Transverse colon (tissue), 4 donors: ENCODE measurements around the gene TCHP. TPM values are rescaled to one million over a fixed set of nuclear protein-coding genes. Genes with fewer than 3 reads are reported as not detected.

Experiments used
- DNase-seq: peaks from one replicate; pipeline ENCODE4 v3.0.0-alpha.2; 2019
- H3K27ac ChIP-seq, 4 donors: fragments of 200-600 bp; sonication (generic); 2 replicates each; pipeline ENCODE4 v1.5.1; 2016 to 2018; ENCODE audit warnings: inconsistent platforms in 4 of 4
- H3K27me3 ChIP-seq: fragments of 200-600 bp; sonication (generic); 2 replicates; pipeline ENCODE4 v1.5.1; 2017; ENCODE audit warnings: inconsistent platforms
- H3K36me3 ChIP-seq, 4 donors: fragments of 200-600 bp; sonication (generic); 2 replicates each; pipeline ENCODE4 v1.5.1; 2017 to 2019; ENCODE audit warnings: inconsistent platforms in 4 of 4
- H3K4me1 ChIP-seq, 4 donors: fragments of 200-600 bp; sonication (generic); 2 replicates each; pipeline ENCODE4 v1.5.1; 2017 to 2020; ENCODE audit warnings: inconsistent platforms in 4 of 4
- H3K4me3 ChIP-seq, 4 donors: fragments of 200-600 bp; sonication (generic); 1 replicate in 1 of 4; 2 replicates in 3 of 4; pipeline versions ENCODE4 v1.5.1 to v1.6.1; 2017 to 2019; ENCODE audit warnings: inconsistent platforms in 4 of 4
- H3K9me3 ChIP-seq, 2 donors: fragments of 200-600 bp; sonication (generic); 2 replicates each; pipeline ENCODE4 v1.5.1; 2017 to 2019; ENCODE audit warnings: inconsistent platforms in 2 of 2
- EP300 ChIP-seq: sonication (generic); formaldehyde crosslinking; IDR thresholded peaks from one replicate; pipeline ENCODE4 v1.6.1; 2017; ENCODE audit warnings: antibody characterized with exemption, low read depth
- POLR2A ChIP-seq: fragments of 450-650 bp; IDR thresholded peaks from one replicate; pipeline ENCODE4 v1.6.1; 2016; ENCODE audit warnings: antibody characterized with exemption, mild to moderate bottlenecking, moderate library complexity
- POLR2AphosphoS5 ChIP-seq, 3 donors: sonication (generic); formaldehyde crosslinking; IDR thresholded peaks; one replicate each; pipeline ENCODE4 v1.6.1; 2016; ENCODE audit warnings: antibody characterized with exemption in 3 of 3
- WGBS, 2 donors: methylation state at CpG; one replicate each; pipeline ENCODE4 v1.1.5; 2018; ENCODE audit warnings: low coverage in 1 of 2; 5-methylcytosine and 5-hydroxymethylcytosine counted together
- in situ Hi-C, 4 donors: fragments of 200-750 bp; cut with MboI; loops; one replicate each; pipeline versions ENCODE4 v1.15.0 to v1.15.1; 2017; ENCODE audit warnings: low sequenced_read_pairs in 3 of 4, low pct_ligation_motif_present in 1 of 4, low pct_unique_long_range_greater_than_20kb in 1 of 4
- intact Hi-C: fragments of 100-400 bp; cut with DNase I; formaldehyde crosslinking; loops from one replicate; pipeline ENCODE4 v1.15.1; 2023; ENCODE audit warnings: low total_unique reads
- total RNA-seq, 4 donors: library from RNA; depleted of rRNA; stranded (reverse); fragments of >200 nt; gene quantifications; one replicate each; pipeline ENCODE4 v1.1.0, GENCODE V29; 2016
- TF ChIP-seq, protein P1 (sequence below), 5 experiments: fragments of 200-600 bp in 3 of 5; fragments of 450-650 bp in 2 of 5; sonication (generic) in 3 of 5; IDR thresholded peaks; 1 replicate in 2 of 5; 2 replicates in 3 of 5; pipeline ENCODE4 v1.5.1; 2016 to 2017; ENCODE audit warnings: antibody characterized with exemption in 5 of 5, inconsistent platforms in 3 of 5, mild to moderate bottlenecking in 2 of 5, moderate library complexity in 1 of 5

TCHP gene
- total RNA-seq, 4 donors from 2014 or later, result 27.5 to 54.7 (median 30.7) TPM

DNA sequence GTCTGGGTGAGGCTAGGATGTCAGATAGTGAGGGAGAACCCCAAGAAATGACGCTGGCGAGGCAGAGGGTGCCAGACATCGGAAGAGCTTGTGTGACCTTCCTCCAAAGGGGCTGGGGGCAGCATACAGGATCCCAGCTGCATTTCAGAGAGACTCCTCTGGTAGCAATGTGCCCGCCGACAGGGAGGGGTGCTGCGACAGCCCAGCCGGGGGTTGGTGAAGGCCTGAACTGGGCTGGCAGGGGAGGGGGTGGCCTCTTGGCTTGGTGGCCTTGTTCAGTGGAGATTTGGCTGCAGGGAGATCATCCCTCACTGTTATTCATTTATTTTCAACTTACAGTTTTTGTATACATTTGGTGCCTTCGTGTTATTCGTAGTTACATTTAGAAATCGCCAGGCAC lies 5.2 kb downstream of the TCHP start:
- TF ChIP-seq, protein P1, sequence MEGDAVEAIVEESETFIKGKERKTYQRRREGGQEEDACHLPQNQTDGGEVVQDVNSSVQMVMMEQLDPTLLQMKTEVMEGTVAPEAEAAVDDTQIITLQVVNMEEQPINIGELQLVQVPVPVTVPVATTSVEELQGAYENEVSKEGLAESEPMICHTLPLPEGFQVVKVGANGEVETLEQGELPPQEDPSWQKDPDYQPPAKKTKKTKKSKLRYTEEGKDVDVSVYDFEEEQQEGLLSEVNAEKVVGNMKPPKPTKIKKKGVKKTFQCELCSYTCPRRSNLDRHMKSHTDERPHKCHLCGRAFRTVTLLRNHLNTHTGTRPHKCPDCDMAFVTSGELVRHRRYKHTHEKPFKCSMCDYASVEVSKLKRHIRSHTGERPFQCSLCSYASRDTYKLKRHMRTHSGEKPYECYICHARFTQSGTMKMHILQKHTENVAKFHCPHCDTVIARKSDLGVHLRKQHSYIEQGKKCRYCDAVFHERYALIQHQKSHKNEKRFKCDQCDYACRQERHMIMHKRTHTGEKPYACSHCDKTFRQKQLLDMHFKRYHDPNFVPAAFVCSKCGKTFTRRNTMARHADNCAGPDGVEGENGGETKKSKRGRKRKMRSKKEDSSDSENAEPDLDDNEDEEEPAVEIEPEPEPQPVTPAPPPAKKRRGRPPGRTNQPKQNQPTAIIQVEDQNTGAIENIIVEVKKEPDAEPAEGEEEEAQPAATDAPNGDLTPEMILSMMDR (IDR thresholded peaks at IDR 0.05), result no peak
- TF ChIP-seq POLR2AphosphoS5 (IDR thresholded peaks at IDR 0.05) (no peak), EP300 (no peak), POLR2A (no peak)
- in situ Hi-C loops (no loop called here), intact Hi-C loops (no loop called here)
- Histone ChIP-seq H3K4me1 (peaks cover 4 to 15% (median 12%) of the 10 kb centered on the region in 4 donors), H3K27me3 (no peaks in the 10 kb centered on the region), H3K27ac (no peak overlapping the region), H3K4me3 (no peak overlapping the region), H3K36me3 (peaks cover 0 to 43% (median 18%) of the 10 kb centered on the region in 4 donors), H3K9me3 (no peaks in the 10 kb centered on the region)
- WGBS, 2 donors, result 90 to 97% methylated on average over 9 to 10 of the region's 10 CpGs
- DNase-seq, result no peak

DNA sequence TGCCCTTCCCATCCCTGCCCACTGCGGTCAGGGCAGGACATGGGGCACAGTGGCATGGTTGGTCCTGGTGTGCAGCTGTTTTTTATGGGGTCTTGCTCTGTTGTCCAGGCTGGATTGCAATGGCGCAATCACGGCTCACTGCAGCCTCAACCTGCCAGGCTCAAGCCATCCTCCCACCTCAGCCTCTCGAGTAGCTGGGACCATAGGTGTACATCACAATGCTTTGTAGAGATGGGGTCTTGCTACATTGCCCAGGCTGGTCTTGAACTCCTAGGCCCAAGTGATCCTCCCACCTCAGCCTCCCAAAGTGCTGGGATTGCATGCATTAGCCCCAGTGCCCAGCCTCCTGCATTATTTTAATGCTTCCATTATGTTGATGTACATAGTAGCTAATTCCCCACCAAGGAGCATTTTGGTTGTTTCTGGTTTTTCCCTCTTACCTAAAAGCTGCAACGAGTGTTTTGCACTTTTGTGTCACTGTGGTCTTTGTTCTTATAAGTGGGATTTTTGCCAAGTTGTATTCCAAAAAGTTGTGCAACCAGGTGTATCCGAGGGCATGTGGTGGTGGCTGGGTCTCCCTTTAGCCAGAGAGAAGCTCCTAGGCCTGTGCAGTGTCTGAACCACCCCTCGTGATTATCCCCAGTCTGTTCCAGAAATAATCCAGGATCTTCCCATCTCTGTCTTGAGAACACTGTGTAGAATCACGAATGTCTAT lies 10.3 kb downstream of the TCHP start:
- Histone ChIP-seq H3K27me3 (no peaks in the 10 kb centered on the region), H3K27ac (no peak overlapping the region), H3K9me3 (no peaks in the 10 kb centered on the region), H3K36me3 (peaks cover 0 to 35% (median 16%) of the 10 kb centered on the region in 4 donors), H3K4me1 (no peaks in the 10 kb centered on the region), H3K4me3 (no peak overlapping the region)
- intact Hi-C loops (no loop called here), in situ Hi-C loops (no loop called here)
- TF ChIP-seq, protein P1 (IDR thresholded peaks at IDR 0.05), result no peak
- TF ChIP-seq POLR2AphosphoS5 (IDR thresholded peaks at IDR 0.05) (no peak), EP300 (no peak), POLR2A (no peak)
- WGBS, 2 donors, result 82 to 88% methylated on average over 3 to 8 of the region's 8 CpGs
- DNase-seq, result no peak

DNA sequence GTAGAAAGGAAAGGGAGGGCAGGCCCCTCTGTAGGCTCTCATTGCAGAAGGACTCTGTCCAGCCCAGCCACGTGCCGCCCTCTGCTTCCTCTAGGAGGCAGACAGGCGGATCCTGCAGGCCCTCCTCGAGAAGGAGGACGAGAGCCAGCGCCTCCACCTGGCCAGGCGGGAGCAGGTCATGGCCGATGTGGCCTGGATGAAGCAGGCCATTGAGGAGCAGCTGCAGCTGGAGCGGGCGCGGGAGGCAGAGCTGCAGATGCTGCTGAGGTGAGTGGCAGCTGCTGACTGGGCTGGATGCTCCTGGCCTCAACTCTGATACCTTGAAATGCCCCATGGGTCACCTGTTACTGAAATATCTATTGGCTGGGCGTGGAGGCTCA lies 10.9 kb downstream of the TCHP start:
- no peak for DNase-seq
- no peaks in the 10 kb centered on the region for H3K4me1 ChIP-seq
- no peak for TF ChIP-seq POLR2A
- TF ChIP-seq EP300, result no peak
- TF ChIP-seq POLR2AphosphoS5 (IDR thresholded peaks at IDR 0.05), result no peak
- TF ChIP-seq, protein P1 (IDR thresholded peaks at IDR 0.05), result no peak
- intact Hi-C loops (no loop called here), in situ Hi-C loops (no loop called here)
- H3K9me3 ChIP-seq, result no peaks in the 10 kb centered on the region
- peaks cover 0 to 31% (median 12%) of the 10 kb centered on the region in 4 donors for H3K36me3 ChIP-seq
- WGBS, 2 donors, result 78% methylated on average over 12 of the region's 12 CpGs; no CpG with 5 or more reads in 1 of the 2 donors
- H3K27ac ChIP-seq, result no peak overlapping the region
- H3K27me3 ChIP-seq, result no peaks in the 10 kb centered on the region
- no peak overlapping the region for H3K4me3 ChIP-seq

DNA sequence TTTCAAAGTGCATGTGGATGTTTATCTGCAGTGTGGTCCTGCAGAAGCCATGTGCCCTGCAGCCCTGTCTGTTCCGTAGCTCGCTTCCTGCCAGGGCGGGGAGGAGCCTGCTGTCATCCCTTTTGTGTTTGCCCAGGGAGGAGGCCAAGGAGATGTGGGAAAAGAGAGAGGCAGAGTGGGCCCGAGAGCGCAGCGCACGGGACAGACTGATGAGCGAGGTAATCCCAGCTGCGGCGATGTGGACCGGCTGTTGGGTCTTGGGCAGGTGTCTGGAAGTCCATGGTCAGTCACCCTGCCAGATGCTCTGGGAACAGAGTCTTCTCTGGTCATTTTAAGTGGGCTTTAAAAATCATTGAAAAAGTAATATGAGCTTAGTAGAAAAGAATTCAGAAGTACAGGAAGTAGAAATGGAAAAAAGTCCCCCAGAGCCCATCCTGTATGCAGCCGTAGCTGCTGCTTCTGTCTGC lies 12.8 kb downstream of the TCHP start:
- intact Hi-C loops, result no loop called here
- DNase-seq, result no peak
- Histone ChIP-seq H3K4me3 (no peak overlapping the region), H3K36me3 (peaks cover 0 to 32% (median 15%) of the 10 kb centered on the region in 4 donors), H3K27me3 (no peaks in the 10 kb centered on the region), H3K4me1 (no peaks in the 10 kb centered on the region), H3K9me3 (no peaks in the 10 kb centered on the region), H3K27ac (no peak overlapping the region)
- in situ Hi-C loops, result no loop called here
- 89 to 94% methylated on average over 8 to 12 of the region's 12 CpGs for WGBS, 2 donors
- no peak for TF ChIP-seq POLR2A
- no peak for TF ChIP-seq POLR2AphosphoS5 (IDR thresholded peaks at IDR 0.05)
- TF ChIP-seq, protein P1 (IDR thresholded peaks at IDR 0.05), result no peak
- TF ChIP-seq EP300, result no peak
